KMS-11 (cell line): ENCODE measurements around the gene MUC2.

Experiments
- H2AFZ ChIP-seq: fragments of 200-600 bp; sonication (generic); 2 replicates; pipeline ENCODE4 v1.6.1; 2016; ENCODE audit warnings: antibody characterized with exemption, mixed run types, low read depth
- H3K27ac ChIP-seq: fragments of 200-600 bp; sonication (generic); 2 replicates; pipeline ENCODE4 v1.6.1; 2016; ENCODE audit warnings: mild to moderate bottlenecking, mixed run types
- H3K27me3 ChIP-seq: fragments of 200-600 bp; sonication (generic); 2 replicates; pipeline ENCODE4 v1.6.1; 2017; ENCODE audit warnings: mild to moderate bottlenecking, low read depth, mixed run types, moderate library complexity; ENCODE audit not compliant: insufficient read depth
- H3K36me3 ChIP-seq: fragments of 200-600 bp; sonication (generic); 2 replicates; pipeline ENCODE4 v1.6.1; 2017; ENCODE audit warnings: mild to moderate bottlenecking, mixed run types; ENCODE audit not compliant: insufficient read depth
- H3K4me1 ChIP-seq: fragments of 200-600 bp; sonication (generic); 2 replicates; pipeline ENCODE4 v1.6.1; 2016; ENCODE audit warnings: mild to moderate bottlenecking, low read depth, mixed run types; ENCODE audit not compliant: poor library complexity, severe bottlenecking
- H3K4me2 ChIP-seq: fragments of 200-600 bp; sonication (generic); 2 replicates; pipeline ENCODE4 v1.7.0; 2016; ENCODE audit warnings: mild to moderate bottlenecking, mixed run types
- H3K4me3 ChIP-seq: fragments of 200-600 bp; sonication (generic); IDR thresholded peaks from 2 replicates; pipeline ENCODE4 v1.6.1; 2017; ENCODE audit warnings: low read depth, low read length, mixed read lengths; ENCODE audit not compliant: insufficient read depth
- H3K79me2 ChIP-seq: fragments of 200-600 bp; sonication (generic); 2 replicates; pipeline ENCODE4 v1.6.1; 2016; ENCODE audit warnings: low read depth, mixed run types; ENCODE audit not compliant: insufficient read depth
- H3K9ac ChIP-seq: fragments of 200-600 bp; sonication (generic); 2 replicates; pipeline ENCODE4 v1.6.1; 2016; ENCODE audit warnings: mild to moderate bottlenecking, mixed run types
- H4K20me1 ChIP-seq: fragments of 200-600 bp; sonication (generic); 2 replicates; pipeline ENCODE4 v1.6.1; 2016; ENCODE audit warnings: mild to moderate bottlenecking, mixed run types; ENCODE audit not compliant: insufficient read depth
- CTCF ChIP-seq: fragments of 200-600 bp; sonication (generic); conservative IDR thresholded peaks from 2 replicates; pipeline ENCODE4 v1.6.1; 2017; ENCODE audit warnings: low read depth, mild to moderate bottlenecking, antibody characterized with exemption, low read length, moderate library complexity, mixed read lengths

The MUC2 gene

GRCh38 chr11:1038361-1038760 lies 36.3 kb upstream of the MUC2 start:
- no peak overlapping the region for H3K4me3 ChIP-seq
- no peaks in the 10 kb centered on the region for H4K20me1 ChIP-seq
- TF ChIP-seq CTCF: no peak
- peaks cover 83% of the 10 kb centered on the region for H3K27me3 ChIP-seq
- H2AFZ ChIP-seq: no peak overlapping the region
- no peaks in the 10 kb centered on the region for H3K36me3 ChIP-seq
- H3K27ac ChIP-seq: no peak overlapping the region
- no peaks in the 10 kb centered on the region for H3K79me2 ChIP-seq
- no peaks in the 10 kb centered on the region for H3K4me1 ChIP-seq
- no peak overlapping the region for H3K4me2 ChIP-seq
- H3K9ac ChIP-seq: no peak overlapping the region

- no peak overlapping the region for H3K9ac ChIP-seq
- no peaks in the 10 kb centered on the region for H3K4me1 ChIP-seq
- H3K36me3 ChIP-seq: no peaks in the 10 kb centered on the region
Observed at GRCh38 chr11:1038921-1039320, 35.8 kb upstream of the MUC2 start.

GRCh38 chr11:1039481-1040427 lies 34.9 kb upstream of the MUC2 start:
- Histone ChIP-seq H3K36me3 (no peaks in the 10 kb centered on the region), H3K4me1 (no peaks in the 10 kb centered on the region), H2AFZ (no peak overlapping the region), H3K4me2 (no peak overlapping the region), H3K27ac (no peak overlapping the region), H3K79me2 (no peaks in the 10 kb centered on the region), H4K20me1 (no peaks in the 10 kb centered on the region), H3K9ac (no peak overlapping the region), H3K27me3 (peaks cover 84% of the 10 kb centered on the region), H3K4me3 (no peak overlapping the region)
- TF ChIP-seq CTCF: no peak

More at GRCh38 chr11:1038921-1039320, 35.8 kb upstream of the MUC2 start:
- H3K27ac ChIP-seq: no peak overlapping the region
- TF ChIP-seq CTCF: no peak
- no peak overlapping the region for H2AFZ ChIP-seq
- no peaks in the 10 kb centered on the region for H3K79me2 ChIP-seq
- peaks cover 86% of the 10 kb centered on the region for H3K27me3 ChIP-seq
- no peak overlapping the region for H3K4me3 ChIP-seq
- no peaks in the 10 kb centered on the region for H4K20me1 ChIP-seq
- no peak overlapping the region for H3K4me2 ChIP-seq

- no peak overlapping the region for H3K9ac ChIP-seq
- no peak overlapping the region for H3K27ac ChIP-seq
- TF ChIP-seq CTCF: no peak
- no peak overlapping the region for H2AFZ ChIP-seq
- no peaks in the 10 kb centered on the region for H4K20me1 ChIP-seq
- H3K4me3 ChIP-seq: no peak overlapping the region
- H3K79me2 ChIP-seq: no peaks in the 10 kb centered on the region
- H3K4me2 ChIP-seq: no peak overlapping the region
- H3K4me1 ChIP-seq: no peaks in the 10 kb centered on the region
- peaks cover 85% of the 10 kb centered on the region for H3K27me3 ChIP-seq
- no peaks in the 10 kb centered on the region for H3K36me3 ChIP-seq
Observed at GRCh38 chr11:1040428-1041148, 34.1 kb upstream of the MUC2 start.
